ENCODE measurements around the gene JAG1. TPM values are rescaled to one million over a fixed set of nuclear protein-coding genes. Genes with fewer than 3 reads are reported as not detected.

Gene JAG1
- total RNA-seq, 4 donors from 2014 or later, result 62.7 to 103 (median 82.0) TPM

GRCh38 chr20:10604865-10605440 is 68.8 kb downstream of the JAG1 start:
- TF ChIP-seq CTCF (IDR thresholded peaks at IDR 0.05; ENCODE audit: low read depth), result no peak

- TF ChIP-seq CTCF (IDR thresholded peaks at IDR 0.05; ENCODE audit: low read depth), result no peak
These were observed 69.6 kb downstream of the JAG1 start for GRCh38 chr20:10603971-10604864.

- no peak for TF ChIP-seq CTCF (IDR thresholded peaks at IDR 0.05; ENCODE audit: low read depth)
These were observed 70.4 kb downstream of the JAG1 start for GRCh38 chr20:10603378-10603777.

GRCh38 chr20:10602221-10602871 is 71.5 kb downstream of the JAG1 start:
- no peak for TF ChIP-seq CTCF (IDR thresholded peaks at IDR 0.05; ENCODE audit: low read depth)

DNA sequence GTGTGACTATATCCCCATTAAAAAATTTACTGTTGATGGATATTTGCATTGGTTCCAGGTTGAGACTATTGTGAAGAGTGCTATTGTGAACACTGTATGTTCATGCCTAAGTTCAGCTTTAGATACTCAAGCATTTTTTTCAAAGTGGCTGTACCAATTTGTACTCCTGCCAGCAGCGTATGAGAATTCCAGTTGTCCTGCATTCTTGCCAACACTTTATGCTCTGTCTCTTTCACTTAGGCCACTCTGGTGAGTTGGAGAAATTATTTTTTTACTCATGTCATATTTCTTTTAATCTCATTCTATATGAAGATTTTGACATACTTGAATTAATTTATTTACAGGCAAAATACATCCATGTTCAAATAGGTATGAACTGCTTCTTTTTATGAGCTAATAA is 76.2 kb downstream of the JAG1 start:
- no peak for TF ChIP-seq CTCF (IDR thresholded peaks at IDR 0.05; ENCODE audit: low read depth)

DNA sequence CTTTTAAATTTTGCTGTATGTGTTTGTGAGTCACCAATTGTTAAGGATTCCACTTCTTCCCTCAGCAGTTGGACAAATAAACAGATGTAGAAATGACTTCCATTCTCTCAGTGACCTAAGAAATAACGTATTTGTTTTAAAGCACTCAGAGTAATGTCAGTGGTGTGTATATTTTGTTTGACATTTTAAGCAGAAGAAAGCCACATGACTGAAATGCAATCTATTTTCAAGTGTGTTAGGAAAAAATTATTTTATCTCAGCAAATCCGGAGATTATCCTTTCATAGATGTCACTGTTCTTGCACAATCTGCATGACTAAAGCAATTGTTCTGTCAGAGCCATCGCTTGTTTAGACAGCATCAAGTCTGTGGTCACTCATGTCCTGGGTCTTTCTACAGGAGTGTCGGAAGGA is 77.1 kb downstream of the JAG1 start:
- no peak for TF ChIP-seq CTCF (IDR thresholded peaks at IDR 0.05; ENCODE audit: low read depth)

GRCh38 chr20:10595985-10596384 is 77.8 kb downstream of the JAG1 start:
- TF ChIP-seq CTCF (IDR thresholded peaks at IDR 0.05; ENCODE audit: low read depth), result no peak
